GM10248 (cell line): ENCODE results near the gene TSPAN16.

Source experiments
- CTCF ChIA-PET: fragments of 300-600 bp; sonication (Branson Sonifier 250); formaldehyde crosslinking; extraction: SDS; loops from one replicate; lab custom pipeline; 2021; ENCODE audit warnings: antibody characterized with exemption; lab: Yijun Ruan, JAX
- POLR2A ChIA-PET: fragments of 350-650 bp; sonication (Branson Sonifier 250); formaldehyde crosslinking; extraction: SDS; loops from one replicate; lab custom pipeline; 2020; ENCODE audit warnings: antibody characterized with exemption; lab: Yijun Ruan, JAX
- DNase-seq: peaks from one replicate; pipeline ENCODE4 v3.0.0; 2012; ENCODE audit errors: extremely low spot score
- TF ChIP-seq, protein P1 (sequence below): IDR thresholded peaks from 2 replicates; pipeline ENCODE4 v1.5.1; 2012; ENCODE audit warnings: mild to moderate bottlenecking, low read depth; ENCODE audit errors: extremely low read depth, missing control alignments, control extremely low read depth

The TSPAN16 gene

DNA sequence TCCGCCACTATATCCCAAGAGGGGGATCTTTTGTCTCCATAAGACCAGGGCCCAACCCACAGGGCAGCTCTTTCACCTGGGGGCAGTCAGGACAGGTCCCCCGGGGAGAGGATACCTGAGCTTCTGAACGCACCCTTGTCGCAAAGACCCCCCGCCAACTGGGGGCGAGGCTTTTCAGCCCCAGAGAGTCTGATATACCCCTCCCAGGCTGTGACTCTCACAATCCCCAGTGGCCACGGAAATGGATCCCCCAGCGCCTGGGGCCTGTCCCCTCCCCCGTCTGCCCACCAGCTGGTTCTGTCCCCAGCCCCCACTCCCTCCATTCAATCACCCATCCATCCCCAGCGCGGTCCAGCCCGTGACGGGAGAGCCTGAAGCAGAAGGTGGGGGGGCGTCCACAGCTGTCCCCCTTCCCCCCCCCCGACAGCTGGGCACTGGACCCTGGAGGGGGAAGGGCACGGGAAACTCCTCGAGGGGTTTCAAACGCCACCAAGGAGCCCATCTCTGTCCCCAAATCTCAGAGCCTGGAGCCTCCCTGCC is 34.5 kb upstream of the TSPAN16 start:
- POLR2A ChIA-PET, result no interaction called here
- no peak for DNase-seq
- CTCF ChIA-PET, result interaction anchor here (1.1 to 1.4 kb wide), 2 partner anchors 22 to 33 kb away, joined by 4 read pairs; no protein-coding TSS in a partner anchor

DNA sequence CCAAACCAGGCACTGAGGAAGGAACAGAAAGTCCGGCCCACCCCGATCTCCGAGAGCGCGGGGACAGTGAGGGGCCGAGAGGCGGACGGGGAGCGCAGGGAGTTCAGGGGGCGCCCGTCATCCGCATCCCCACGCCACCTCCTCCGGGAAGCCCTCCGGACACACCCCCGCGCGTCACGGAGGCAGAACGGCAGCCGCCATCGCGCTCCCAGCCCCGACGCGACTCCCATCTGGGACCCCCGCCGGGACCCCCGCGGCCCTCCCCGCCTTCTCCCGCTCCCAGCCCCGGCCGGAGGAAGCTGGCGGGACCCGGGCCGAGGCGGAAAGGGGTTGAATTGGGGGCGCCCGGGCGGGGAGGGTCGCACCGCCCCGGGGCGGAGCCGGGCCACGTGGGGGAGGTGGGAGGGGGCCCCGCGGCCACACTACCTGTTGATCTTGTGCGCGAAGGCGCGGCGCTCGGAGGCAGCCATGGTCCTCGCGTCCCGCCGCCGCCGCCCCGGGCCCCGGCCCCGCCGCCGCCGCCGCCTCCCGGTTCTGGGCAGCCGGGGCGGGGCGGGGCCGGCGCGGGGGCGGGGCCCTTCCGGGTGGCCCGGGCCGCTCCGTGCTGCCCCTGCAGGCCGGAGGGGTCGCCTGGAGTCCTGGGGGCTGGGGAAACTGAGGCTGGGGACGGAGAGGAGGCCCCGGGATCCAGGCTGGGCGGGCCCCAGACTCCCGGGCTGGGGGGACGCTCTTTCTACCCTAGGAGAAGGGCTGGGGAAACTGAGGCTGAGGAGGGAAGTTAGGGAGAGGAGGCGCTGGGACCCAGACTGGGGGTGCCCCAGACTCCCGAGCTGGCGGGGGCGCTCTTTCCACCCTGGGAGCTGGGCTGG is 33.8 kb upstream of the TSPAN16 start, which contains the start of gene DOCK6:
Gene DOCK6 (minus strand): TSS at position 554 of the 869 bp plus-strand sequence. CDS start 84 bp downstream, at position 470.
- ChIA-PET POLR2A (no interaction called here), CTCF (interaction anchor here (1.1 to 2.8 kb wide), 4 partner anchors 11 to 32 kb away, joined by 4 to 9 read pairs (median 4); no protein-coding TSS in a partner anchor)
- DNase-seq, result peak; percentile 79
- TF ChIP-seq, protein P1, sequence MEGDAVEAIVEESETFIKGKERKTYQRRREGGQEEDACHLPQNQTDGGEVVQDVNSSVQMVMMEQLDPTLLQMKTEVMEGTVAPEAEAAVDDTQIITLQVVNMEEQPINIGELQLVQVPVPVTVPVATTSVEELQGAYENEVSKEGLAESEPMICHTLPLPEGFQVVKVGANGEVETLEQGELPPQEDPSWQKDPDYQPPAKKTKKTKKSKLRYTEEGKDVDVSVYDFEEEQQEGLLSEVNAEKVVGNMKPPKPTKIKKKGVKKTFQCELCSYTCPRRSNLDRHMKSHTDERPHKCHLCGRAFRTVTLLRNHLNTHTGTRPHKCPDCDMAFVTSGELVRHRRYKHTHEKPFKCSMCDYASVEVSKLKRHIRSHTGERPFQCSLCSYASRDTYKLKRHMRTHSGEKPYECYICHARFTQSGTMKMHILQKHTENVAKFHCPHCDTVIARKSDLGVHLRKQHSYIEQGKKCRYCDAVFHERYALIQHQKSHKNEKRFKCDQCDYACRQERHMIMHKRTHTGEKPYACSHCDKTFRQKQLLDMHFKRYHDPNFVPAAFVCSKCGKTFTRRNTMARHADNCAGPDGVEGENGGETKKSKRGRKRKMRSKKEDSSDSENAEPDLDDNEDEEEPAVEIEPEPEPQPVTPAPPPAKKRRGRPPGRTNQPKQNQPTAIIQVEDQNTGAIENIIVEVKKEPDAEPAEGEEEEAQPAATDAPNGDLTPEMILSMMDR, result peak; percentile 45

More for the DNA sequence above, 34.5 kb upstream of the TSPAN16 start:
- TF ChIP-seq, protein P1, result no peak

DNA sequence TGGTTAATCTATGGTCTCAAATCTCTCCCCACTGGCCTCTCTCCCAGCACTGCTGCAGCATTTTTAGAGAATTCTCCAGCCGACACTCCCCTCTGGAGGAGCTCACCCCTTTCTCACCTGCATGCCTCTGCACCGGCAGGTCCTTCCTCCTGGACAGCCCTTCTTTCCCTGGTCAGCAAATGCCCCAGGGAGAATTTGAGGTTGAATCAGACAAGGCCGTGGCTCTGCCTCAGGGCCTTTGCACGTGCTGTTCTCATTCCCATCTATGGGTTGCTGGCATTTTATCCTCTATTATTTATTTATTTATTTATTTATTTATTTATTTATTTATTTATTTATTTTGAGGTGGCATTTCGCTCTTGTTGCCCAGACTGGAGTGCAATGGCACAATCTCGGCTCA is 32.2 kb upstream of the TSPAN16 start:
- DNase-seq, result no peak
- ChIA-PET CTCF (interaction anchor here (1.2 to 2.8 kb wide), 3 partner anchors 13 to 23 kb away, joined by 4 to 9 read pairs (median 4); no protein-coding TSS in a partner anchor), POLR2A (no interaction called here)
- TF ChIP-seq, protein P1, result no peak

DNA sequence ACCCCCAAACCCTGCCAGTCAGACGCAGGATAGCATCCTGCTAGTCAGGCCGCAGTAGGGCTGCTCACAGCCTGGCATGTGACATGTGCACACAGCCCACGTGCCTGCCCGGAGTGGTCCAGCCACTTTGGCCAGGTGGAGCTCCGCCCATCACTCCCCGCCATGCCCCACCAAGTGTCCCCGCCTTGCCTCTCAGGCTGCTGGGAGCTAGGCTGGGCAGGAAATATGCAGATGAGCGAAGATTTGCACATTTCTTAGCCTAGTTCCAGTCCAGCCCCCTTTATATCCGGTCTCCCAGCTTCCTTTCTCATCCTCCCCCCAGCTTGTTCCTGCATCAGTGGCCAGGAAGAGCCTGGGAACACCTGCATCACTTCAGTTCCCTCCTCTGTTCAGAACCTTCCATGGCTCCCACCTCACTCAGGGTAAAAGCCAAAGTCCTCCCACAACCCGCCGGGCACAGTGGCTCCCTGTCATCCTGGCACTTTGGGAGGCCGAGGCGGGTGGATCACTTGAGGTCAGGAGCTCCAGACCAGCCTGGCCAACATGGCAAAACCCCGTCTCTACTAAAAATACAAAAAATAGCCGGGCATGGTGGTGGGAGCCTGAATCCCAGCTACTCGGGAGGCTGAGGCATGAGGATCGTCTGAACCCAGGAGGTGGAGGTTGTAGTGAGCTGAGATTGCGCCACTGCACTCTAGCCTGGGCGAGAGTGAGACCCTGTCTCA is 31.3 kb upstream of the TSPAN16 start:
- TF ChIP-seq, protein P1, result no peak
- no peak for DNase-seq
- CTCF ChIA-PET, result interaction anchor here (0.9 to 2.8 kb wide), 2 partner anchors 16 to 22 kb away, joined by 4 to 9 read pairs; no protein-coding TSS in a partner anchor
- POLR2A ChIA-PET, result interaction anchor here (0.5 kb wide), 1 partner anchor 33 kb away, joined by 3 read pairs; no protein-coding TSS in a partner anchor

DNA sequence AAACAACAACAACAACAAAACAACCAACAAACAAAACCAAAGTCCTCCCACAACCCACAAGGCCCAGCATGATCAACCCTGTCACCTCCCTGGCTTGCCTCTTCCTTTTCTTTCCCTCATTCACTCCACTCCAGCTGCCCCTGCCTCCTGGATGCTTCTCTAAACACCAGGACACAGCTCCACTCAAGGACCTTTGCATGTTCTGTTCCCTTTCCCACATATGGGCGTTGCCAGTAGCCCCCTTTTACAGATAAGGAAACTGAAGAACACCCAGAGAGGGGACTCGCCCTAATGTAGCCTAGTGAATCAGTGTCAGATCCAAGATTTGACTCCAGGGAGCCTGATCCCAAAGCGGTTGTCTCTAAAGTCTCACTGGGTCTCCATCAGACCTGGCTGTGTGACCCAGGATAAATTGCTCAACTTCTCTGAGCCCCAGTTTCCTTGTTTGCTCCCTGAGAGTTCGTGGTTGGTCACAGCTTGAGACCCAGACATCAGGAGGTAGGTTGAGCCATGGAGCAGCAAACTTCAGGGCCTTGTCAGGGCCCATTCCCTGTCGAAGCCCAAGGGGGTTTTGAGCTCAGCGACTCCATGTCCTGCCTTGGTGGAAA is 30.7 kb upstream of the TSPAN16 start:
- CTCF ChIA-PET, result interaction anchor here (1.2 to 2.8 kb wide), 3 partner anchors 9 to 116 kb away, joined by 3 to 9 read pairs (median 5); no protein-coding TSS in a partner anchor

More for the DNA sequence above, 30.7 kb upstream of the TSPAN16 start:
- no peak for DNase-seq
- TF ChIP-seq, protein P1, result no peak
- POLR2A ChIA-PET, result no interaction called here
